Measurements from ENCODE around the gene TRIM71.

DNA sequence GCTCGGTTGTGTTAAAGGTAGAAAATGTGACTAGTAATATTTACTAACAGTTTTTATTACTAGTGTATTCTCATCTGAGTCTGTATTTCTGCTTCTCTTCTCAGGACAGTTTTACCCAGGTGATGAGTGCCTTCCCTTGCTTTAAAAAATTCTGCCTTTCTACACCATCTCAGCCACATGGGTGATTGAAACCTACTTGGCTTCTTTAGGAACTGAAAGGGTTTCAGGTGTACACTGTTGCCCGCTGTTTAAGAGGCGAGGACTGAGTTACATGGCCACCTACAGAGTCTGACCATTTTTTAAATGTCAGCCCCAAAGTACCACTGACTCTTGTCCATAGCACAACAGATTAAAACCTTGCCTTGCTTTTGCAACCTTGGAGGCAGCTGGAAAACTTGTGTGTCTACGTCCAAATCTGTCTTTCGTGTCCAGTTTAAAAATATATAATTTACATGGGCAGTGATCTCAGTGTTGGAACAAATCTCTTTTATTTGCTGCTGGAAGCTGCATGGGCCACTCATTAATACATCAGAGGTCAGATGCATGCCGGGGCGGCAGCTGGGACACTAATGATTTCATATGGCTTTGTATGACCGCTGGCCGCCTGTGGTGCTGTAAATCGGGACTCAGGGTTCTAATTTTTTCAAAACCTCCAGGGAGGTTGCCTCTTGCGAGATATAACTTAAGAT, 44.6 kb downstream of the TRIM71 start:
- TF ChIP-seq, protein P1, sequence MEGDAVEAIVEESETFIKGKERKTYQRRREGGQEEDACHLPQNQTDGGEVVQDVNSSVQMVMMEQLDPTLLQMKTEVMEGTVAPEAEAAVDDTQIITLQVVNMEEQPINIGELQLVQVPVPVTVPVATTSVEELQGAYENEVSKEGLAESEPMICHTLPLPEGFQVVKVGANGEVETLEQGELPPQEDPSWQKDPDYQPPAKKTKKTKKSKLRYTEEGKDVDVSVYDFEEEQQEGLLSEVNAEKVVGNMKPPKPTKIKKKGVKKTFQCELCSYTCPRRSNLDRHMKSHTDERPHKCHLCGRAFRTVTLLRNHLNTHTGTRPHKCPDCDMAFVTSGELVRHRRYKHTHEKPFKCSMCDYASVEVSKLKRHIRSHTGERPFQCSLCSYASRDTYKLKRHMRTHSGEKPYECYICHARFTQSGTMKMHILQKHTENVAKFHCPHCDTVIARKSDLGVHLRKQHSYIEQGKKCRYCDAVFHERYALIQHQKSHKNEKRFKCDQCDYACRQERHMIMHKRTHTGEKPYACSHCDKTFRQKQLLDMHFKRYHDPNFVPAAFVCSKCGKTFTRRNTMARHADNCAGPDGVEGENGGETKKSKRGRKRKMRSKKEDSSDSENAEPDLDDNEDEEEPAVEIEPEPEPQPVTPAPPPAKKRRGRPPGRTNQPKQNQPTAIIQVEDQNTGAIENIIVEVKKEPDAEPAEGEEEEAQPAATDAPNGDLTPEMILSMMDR (IDR thresholded peaks at IDR 0.05; ENCODE audit: low read depth, low read length, poor library complexity, severe bottlenecking), result no peak
- TF ChIP-seq EZH2phosphoT487 (IDR thresholded peaks at IDR 0.05; ENCODE audit: borderline replicate concordance, low read length), result no peak
